DOHH2 (cell line): ENCODE data around the gene SH3BP5L.
"Not testable (repeated sequence)": the region's sequence is repeated elsewhere in the genome, so short reads cannot be mapped to it uniquely, and the experiment has no call there.

ENCODE experiments used
- H3F3A ChIP-seq: fragments of 200-600 bp; sonication (generic), shearing (Covaris generic); 2 replicates; pipeline ENCODE4 v1.6.0; 2016; ENCODE audit warnings: antibody characterized with exemption, mild to moderate bottlenecking; ENCODE audit not compliant: control insufficient read depth, insufficient read depth
- H3K27ac ChIP-seq: fragments of 200-600 bp; sonication (generic); 2 replicates; pipeline ENCODE4 v1.5.1; 2014; ENCODE audit warnings: low read depth, mild to moderate bottlenecking, low read length, moderate library complexity
- H3K27me3 ChIP-seq: fragments of 200-600 bp; sonication (generic); 2 replicates; pipeline ENCODE4 v1.6.1; 2014; ENCODE audit warnings: mild to moderate bottlenecking, low read length, mixed read lengths; ENCODE audit not compliant: control insufficient read depth
- H3K36me3 ChIP-seq: fragments of 200-600 bp; sonication (generic); 2 replicates; pipeline ENCODE4 v1.6.1; 2014; ENCODE audit warnings: mild to moderate bottlenecking, low read length, moderate library complexity, mixed read lengths; ENCODE audit not compliant: control insufficient read depth
- H3K4me1 ChIP-seq: fragments of 200-600 bp; sonication (generic); 2 replicates; pipeline ENCODE4 v1.6.1; 2014; ENCODE audit warnings: mild to moderate bottlenecking, low read length, mixed read lengths; ENCODE audit not compliant: control insufficient read depth
- H3K4me2 ChIP-seq: fragments of 200-600 bp; sonication (generic); 2 replicates; pipeline ENCODE4 v1.6.0; 2014; ENCODE audit warnings: mild to moderate bottlenecking, low read length, moderate library complexity
- H3K4me3 ChIP-seq: fragments of 200-600 bp; sonication (generic); 2 replicates; pipeline ENCODE4 v1.5.1; 2014; ENCODE audit warnings: mild to moderate bottlenecking, low read length, mixed read lengths
- H3K79me2 ChIP-seq: fragments of 200-600 bp; sonication (generic); 2 replicates; pipeline ENCODE4 v1.6.1; 2014; ENCODE audit warnings: mild to moderate bottlenecking, low read length, mixed read lengths; ENCODE audit not compliant: control insufficient read depth
- H3K9me2 ChIP-seq: fragments of 200-600 bp; sonication (generic); replicated peaks from 2 replicates; pipeline ENCODE4 v1.6.1; 2014; ENCODE audit warnings: mild to moderate bottlenecking, low read length, mixed read lengths; ENCODE audit not compliant: control insufficient read depth
- H3K9me3 ChIP-seq: fragments of 200-600 bp; sonication (generic); 2 replicates; pipeline ENCODE4 v1.6.1; 2014; ENCODE audit warnings: antibody characterized with exemption, low read length, mixed read lengths; ENCODE audit not compliant: control insufficient read depth, insufficient read depth
- H4K20me1 ChIP-seq: fragments of 200-600 bp; sonication (generic); 2 replicates; pipeline ENCODE4 v1.6.0; 2014; ENCODE audit warnings: low read depth, mild to moderate bottlenecking, antibody characterized with exemption, low read length, moderate library complexity; ENCODE audit not compliant: control insufficient read depth, insufficient read depth
- CTCF ChIP-seq: fragments of 200-600 bp; sonication (generic); IDR thresholded peaks from one replicate; pipeline ENCODE4 v1.5.1; 2014; ENCODE audit warnings: antibody characterized with exemption, mild to moderate bottlenecking, low read depth, low read length; ENCODE audit not compliant: poor library complexity, severe bottlenecking
- EZH2phosphoT487 ChIP-seq: fragments of 200-600 bp; sonication (generic); IDR thresholded peaks from 2 replicates; pipeline ENCODE4 v1.6.1; 2017; ENCODE audit warnings: borderline replicate concordance, mild to moderate bottlenecking, antibody characterized with exemption, low read length, moderate library complexity, mixed read lengths

The SH3BP5L gene

GRCh38 chr1:248802454-248802853 is 23.3 kb downstream of the SH3BP5L start:
- H3K36me3 ChIP-seq: no peaks in the 10 kb centered on the region
- peaks cover 12% of the 10 kb centered on the region for H3F3A ChIP-seq
- no peaks in the 10 kb centered on the region for H3K9me3 ChIP-seq
- H3K4me1 ChIP-seq: peaks cover 32% of the 10 kb centered on the region
- H3K27ac ChIP-seq: no peak overlapping the region
- no peaks in the 10 kb centered on the region for H4K20me1 ChIP-seq
- TF ChIP-seq EZH2phosphoT487 (no peak), CTCF (no peak)
- H3K79me2 ChIP-seq: no peaks in the 10 kb centered on the region
- no peak overlapping the region for H3K4me3 ChIP-seq
- H3K27me3 ChIP-seq: peaks cover 3% of the 10 kb centered on the region; the same call in 1 of the 2 replicates
- no peak overlapping the region for H3K4me2 ChIP-seq
- no peaks in the 10 kb centered on the region for H3K9me2 ChIP-seq

- peaks cover 17% of the 10 kb centered on the region for H3K4me1 ChIP-seq
- H3K9me3 ChIP-seq: no peaks in the 10 kb centered on the region
- H3K9me2 ChIP-seq: no peaks in the 10 kb centered on the region
- TF ChIP-seq EZH2phosphoT487 (no peak), CTCF (no peak)
- no peak overlapping the region for H3K27ac ChIP-seq
- H3K4me3 ChIP-seq: no peak overlapping the region
- no peaks in the 10 kb centered on the region for H3K79me2 ChIP-seq
- no peaks in the 10 kb centered on the region for H3K36me3 ChIP-seq
- H4K20me1 ChIP-seq: no peaks in the 10 kb centered on the region
- no peak overlapping the region for H3K4me2 ChIP-seq
- peaks cover 3% of the 10 kb centered on the region; the same call in 1 of the 2 replicates for H3K27me3 ChIP-seq
- H3F3A ChIP-seq: peaks cover 9% of the 10 kb centered on the region
These were observed 25.3 kb downstream of the SH3BP5L start for GRCh38 chr1:248800459-248800858.

- no peaks in the 10 kb centered on the region for H4K20me1 ChIP-seq
- no peaks in the 10 kb centered on the region for H3K9me3 ChIP-seq
- 0 out of 2 replicates have a peak, but pooled peaks cover 2% of the 10 kb centered on the region for H3K4me1 ChIP-seq
- H3K4me3 ChIP-seq: no peak overlapping the region
- no peaks in the 10 kb centered on the region for H3K9me2 ChIP-seq
- H3K27ac ChIP-seq: no peak overlapping the region
- TF ChIP-seq CTCF (no peak), EZH2phosphoT487 (no peak)
- H3K79me2 ChIP-seq: no peaks in the 10 kb centered on the region
- H3K27me3 ChIP-seq: peaks cover 3% of the 10 kb centered on the region; the same call in 1 of the 2 replicates
- H3F3A ChIP-seq: no peaks in the 10 kb centered on the region; the same call in 1 of the 2 replicates
- H3K4me2 ChIP-seq: no peak overlapping the region
- no peaks in the 10 kb centered on the region for H3K36me3 ChIP-seq
These were observed 26.9 kb downstream of the SH3BP5L start for GRCh38 chr1:248798791-248799190.

- H3F3A ChIP-seq, H3K4me3 ChIP-seq, H4K20me1 ChIP-seq, H3K27me3 ChIP-seq, H3K79me2 ChIP-seq, H3K9me2 ChIP-seq, H3K4me2 ChIP-seq, H3K36me3 ChIP-seq, H3K9me3 ChIP-seq, H3K27ac ChIP-seq: not testable (repeated sequence)
- H3K4me1 ChIP-seq: peaks cover 15% of the 10 kb centered on the region
These were observed 31.1 kb downstream of the SH3BP5L start for GRCh38 chr1:248794663-248795062.
